Middle frontal gyrus (tissue), 1 donor: ENCODE data around the gene CDC37.

Experiments
- DNase-seq: peaks from one replicate; pipeline ENCODE4 v3.0.0-alpha.2; 2015; ENCODE audit warnings: low spot score; ENCODE audit errors: extremely low spot score

Gene CDC37

DNA sequence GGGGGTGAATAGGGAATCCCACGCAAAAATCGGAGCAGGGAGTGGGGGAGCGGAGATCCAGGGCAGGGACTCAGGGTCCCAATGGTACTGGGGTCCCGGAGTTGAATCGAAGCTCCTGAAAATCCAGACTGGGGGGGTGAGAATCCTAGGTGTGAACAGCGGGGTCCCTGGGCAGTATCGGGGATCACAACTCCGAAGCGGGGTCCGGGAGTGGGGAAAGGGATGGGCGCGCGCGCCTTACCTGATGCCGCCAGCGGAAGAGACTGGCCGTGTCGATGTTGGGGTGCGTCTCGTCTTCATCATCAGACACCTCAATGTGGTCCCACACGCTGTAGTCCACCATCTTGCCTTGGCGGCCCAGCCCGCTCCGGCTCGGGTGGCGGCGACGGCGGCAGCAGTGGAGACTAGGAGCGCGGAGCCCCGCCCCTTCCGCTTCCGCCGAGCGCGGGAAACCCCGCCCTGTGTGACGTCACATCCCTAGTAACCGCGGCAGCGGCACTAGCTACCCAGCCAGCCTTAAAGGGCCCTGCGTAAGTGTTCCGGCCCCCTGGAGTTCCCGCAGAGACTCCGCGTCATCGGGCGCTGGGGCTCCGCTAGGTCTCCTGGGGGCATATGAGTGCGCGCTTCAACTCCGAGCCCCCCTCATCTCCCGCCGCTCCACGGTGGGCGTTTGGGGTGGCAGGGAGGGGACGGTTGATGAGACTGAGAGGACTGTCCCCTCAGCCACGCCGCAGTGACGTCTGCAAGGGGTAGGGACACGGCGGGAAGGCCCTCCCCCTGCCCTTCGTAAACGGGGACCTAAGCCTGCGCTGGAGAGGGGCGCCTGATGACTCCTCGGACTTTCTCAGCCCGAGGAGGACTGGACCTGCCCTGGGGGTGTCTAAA, at the start of gene CDC37:
Gene CDC37 (minus strand): TSS at position 406 of the 885 bp plus-strand sequence. CDS start 63 bp downstream, at position 343.
- peak; percentile 90 for DNase-seq

DNA sequence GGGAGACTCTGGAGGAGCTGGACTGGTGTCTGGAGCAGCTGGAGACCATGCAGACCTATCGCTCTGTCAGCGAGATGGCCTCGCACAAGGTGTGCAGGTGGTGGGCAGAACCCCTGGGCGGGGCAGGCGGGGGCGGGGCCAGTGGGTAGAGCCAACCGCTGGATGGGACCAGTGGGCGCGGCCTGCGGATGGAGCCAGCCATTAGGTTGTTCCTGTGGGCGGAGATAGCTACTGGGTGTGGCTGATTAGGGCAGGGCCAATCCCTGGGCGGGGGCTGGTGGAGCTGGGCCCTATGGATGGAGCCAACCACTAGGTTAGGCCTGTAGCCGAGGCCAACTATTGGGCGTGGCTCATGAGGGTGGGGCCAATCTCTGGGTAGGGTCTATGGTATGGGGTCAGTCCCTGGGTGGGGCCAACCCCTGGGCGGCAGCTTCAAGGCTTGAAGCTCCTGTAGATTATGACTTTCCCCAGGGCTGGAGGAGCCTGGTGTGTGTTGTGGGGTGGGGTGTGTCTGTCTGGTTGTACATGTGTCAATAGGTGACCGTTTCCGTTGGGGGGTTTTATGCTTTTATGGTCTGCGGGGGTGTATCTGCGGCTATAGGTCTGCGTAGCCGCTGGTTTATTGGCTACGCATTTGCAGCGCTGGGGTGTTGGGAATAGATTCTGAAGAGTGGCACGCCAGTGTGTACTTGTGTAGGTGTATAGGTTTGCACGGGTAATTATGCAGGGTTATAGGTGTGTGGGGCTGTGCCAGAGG, 47.7 kb upstream of the CDC37 start:
- DNase-seq, result no peak

DNA sequence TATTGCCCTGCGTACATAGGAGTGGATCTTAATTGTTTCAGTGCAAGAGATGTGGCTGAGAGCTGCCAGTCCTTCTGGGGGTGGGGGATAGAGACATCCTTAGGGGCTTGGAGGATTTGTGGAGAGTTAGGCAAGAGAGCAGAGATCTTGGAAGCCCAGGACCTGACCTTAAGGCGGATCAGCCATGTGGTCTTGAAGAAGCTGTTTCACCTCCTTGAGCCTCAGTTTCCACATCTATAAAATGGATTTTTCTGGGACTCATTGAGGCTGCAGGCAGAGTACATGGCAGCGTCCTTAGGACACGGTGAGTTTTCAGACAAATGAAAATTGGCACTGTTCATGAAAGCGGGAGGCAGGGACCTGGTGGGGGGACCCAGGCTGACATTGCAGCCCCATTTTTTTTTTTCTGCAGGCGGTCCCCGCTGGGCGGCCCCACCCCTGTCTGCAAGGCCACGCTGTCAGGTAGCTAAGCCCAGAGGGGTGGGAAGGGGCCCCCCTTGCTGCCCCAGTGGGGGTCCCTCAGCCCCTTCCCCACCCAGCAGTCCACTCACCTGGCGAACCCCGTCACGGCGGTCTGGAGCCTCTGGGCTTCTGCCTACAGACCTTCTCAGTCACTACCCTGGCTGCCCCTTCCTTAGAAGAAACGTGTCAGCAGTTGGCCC, 47.0 kb upstream of the CDC37 start:
- no peak for DNase-seq

DNA sequence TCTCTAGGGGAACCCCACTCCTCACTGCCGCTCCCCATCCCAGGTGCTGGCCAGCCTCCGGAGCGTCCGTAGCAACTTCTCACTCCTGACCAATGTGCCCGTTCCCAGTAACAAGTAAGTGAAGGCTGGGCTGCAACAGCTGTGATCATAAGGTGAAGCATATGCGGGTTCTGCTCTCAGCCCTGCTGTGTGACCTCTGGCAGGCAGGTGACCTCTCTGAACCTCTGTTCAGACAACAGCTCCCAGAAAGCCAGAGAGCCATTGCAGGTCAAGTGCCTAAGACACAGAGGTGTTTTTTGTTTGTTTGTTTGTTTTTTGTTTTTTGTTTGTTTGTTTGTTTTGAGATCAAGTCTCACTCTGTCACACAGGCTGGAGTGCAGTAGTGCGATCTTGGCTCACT, 45.7 kb upstream of the CDC37 start:
- no peak for DNase-seq

DNA sequence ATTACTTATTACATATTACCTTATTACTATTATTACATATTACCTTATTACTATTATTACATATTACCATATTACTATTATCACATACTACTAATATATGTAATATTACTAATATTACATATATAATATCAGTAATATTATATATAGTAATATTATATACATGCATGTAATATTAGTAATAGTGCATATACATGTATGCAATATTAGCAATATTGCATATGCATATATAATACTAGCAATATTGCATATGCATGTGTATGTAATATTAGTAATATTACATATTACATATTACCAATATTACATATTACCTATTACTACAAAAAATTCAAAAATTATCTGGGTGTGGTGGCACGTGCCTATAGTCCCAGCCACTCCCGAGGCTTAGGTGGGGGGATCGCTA, 39.4 kb upstream of the CDC37 start:
- DNase-seq, result no peak

DNA sequence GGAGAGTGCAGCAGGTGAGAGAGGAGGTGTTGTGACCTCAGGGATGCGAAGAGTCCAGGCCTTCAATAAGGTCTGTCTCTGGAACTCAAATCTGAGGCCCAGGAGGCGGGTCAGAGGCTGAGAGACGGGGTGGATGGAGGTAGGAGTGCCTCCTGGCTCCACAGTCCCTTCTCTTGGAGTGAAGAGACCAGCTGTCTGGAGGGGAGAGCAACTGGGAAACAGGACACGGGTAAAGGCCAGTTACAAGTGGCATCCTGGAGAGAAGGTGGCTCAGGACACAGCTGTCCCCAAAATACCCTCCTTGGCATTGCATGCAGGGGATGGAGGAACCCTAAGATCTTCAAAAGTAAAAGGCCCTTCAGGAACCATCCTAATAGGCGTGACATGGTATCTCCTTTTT, 36.2 kb upstream of the CDC37 start:
- DNase-seq, result no peak

DNA sequence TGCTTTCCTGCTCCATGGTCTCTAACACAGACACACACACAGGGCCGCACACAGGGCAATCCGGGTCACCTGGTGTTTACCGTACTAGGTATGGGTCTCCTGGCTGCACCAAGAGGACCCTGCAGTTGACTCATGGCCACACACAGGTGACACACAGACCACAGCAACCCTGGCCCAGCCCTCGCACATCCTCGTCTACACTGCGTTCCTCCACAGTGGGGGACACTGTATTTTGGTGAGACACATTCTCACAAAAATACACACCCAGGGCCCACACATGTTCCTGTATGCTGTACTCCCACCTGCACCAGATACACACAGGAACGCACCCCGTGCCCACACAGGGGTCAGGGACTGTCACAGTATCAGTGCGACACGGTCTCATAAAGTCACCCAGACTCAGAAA, 29.8 kb upstream of the CDC37 start:
- no peak for DNase-seq

DNA sequence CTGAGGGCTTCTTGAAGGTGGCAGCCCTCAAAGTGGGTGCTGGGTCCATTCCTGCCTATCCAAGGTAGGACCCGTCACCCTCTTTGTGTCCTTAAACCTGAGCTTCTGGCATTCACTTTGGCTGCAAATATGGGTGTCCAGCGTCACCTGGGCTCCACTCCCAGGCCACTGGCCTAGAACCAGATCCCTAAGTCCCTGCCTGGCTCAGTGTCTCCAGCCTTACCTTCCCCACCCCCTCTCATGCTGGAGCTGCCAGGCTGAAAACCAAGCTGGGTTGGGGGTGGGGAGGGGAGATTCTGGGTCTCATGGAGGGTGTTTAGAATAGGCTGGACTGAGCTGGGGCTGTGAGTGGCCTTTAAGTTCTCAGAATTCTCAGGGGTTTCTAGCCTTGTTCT, 29.4 kb upstream of the CDC37 start:
- no peak for DNase-seq

DNA sequence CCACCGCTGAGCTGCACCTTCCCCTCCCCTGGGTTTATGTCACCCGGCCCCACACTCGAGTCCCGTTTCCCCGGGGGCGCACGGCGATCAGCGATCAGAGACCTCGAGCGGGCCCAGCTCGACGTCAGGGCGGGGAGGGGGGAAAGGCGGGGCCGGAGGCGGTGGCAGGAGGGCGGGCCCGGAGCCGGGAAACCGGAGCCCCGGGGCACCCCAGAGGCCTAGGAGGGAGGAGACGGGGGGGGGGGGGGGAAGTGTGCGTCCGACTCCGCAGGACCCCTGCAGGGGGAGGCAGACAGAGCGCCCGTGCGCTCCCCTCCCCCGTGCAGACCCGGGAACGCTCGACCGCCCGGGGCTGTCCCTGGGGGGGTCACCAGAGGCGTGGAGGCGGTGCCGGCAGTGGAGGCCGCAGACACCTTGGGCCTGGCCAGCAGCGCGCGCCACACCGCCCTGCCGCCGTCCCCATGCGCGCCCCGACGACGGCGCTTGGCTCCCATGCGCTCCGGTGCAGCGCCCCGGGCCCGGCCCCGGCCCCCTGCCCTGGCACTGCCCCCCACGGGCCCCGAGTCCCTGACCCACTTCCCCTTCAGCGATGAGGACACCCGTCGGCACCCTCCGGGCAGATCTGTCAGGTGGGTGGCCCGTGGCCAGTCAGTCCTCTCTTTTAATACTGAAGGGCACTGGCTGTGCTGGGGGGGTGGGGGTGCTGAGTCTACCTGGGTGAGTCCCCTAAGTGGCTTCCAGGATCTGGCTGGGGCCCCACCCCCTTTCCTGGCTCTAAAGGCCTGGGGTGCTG, 28.8 kb upstream of the CDC37 start:
- no peak for DNase-seq

DNA sequence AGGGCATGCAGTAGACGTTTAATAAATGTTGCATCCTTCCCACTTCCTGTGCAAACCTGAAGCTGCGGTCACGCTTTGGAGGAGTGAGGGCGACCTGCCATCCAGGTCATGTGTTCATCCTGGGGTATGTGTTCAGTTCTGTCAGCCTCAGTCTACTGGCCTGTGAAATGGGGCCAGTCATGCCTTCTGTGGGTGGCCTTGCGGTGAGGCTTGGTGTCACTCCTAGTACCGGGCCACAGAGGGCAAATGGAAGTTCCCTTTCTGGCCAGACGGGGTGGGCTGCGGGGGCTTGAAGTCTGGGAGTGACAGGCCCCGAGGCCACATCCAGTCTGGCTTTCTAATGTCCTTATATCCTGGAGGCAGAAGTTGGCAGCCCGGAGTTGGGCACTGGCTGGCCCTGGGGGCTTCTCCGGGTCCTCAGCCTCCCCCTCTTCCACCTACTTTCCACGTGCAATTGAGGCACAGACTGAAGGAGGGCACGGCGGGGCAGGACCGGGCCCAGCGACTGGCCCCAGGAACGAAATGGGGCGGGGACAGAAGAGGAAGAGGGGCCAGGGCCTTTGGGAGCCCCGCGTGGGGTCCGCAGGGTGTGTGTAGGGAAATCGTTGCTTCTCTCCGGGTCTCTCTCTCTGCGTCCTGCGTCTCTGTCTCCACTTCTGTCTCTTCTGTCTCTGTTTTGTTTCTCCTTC, 28.1 kb upstream of the CDC37 start:
- no peak for DNase-seq

DNA sequence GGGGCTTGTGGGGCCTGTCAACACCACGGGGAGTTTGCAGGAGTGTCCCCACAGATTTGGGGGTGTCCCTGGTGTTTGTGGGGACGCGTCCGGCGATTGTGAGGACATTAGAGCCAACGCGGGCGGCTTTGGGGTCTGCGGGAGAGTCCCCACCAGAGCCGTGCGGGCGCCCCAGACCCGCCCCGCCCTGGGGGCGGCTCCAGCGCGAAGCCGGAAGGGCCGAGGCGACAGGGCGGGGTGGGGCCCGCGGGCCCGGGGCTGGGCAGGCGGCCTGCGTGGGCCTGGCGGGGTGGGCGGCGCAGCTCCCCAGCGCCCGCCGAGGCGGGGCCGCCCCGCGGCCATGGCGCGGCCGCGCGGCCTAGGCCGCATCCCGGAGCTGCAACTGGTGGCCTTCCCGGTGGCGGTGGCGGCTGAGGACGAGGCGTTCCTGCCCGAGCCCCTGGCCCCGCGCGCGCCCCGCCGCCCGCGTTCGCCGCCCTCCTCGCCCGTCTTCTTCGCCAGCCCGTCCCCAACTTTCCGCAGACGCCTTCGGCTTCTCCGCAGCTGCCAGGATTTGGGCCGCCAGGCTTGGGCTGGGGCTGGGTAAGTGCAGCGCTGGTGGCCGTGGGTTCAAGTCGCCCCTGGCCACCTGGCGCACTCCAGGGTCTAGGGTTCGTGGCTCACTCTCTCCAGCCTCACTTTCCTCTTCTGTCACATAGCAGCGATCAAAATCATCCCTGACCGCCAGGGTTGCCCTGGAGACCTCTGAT, 27.3 kb upstream of the CDC37 start:
- no peak for DNase-seq

DNA sequence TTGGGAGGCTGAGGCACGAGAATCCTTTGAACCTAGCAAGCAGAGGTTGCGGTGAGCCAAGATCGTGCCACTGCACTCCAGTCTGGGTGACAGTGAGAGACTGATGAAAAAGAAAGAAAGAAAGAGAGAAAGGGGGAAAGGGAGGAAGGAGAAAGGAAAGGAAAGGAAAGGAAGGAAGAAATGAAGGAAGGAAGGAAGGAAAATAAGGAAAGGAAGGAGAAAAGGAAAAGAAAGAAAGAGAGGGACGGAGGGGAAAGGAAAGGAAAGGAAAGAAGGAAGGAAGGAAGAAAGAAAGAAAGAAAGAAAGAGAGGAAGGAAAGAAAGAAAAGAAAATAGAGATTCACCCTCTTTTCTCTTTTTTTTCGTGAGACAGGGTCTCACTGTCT, 25.6 kb upstream of the CDC37 start:
- DNase-seq, result no peak

DNA sequence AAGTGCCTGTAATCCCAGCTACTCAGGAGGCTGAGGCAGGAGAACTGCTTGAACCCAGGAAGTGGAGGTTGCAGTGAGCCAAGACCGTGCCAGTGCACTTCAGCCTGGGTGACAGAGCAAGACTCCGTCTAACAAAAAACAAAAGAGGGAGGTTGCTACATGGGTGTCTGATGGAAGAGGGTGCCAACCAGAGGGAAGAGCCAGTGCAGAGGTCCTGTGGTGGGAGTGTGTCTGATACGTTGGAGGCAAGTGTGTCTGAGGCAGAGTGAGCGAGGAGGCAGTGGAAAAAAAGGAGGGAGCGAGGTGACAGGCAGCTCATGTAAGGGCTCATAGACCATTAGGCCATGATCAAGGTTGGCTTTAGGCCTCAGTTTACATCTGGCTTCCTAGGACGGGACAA, 23.8 kb upstream of the CDC37 start:
- no peak for DNase-seq

DNA sequence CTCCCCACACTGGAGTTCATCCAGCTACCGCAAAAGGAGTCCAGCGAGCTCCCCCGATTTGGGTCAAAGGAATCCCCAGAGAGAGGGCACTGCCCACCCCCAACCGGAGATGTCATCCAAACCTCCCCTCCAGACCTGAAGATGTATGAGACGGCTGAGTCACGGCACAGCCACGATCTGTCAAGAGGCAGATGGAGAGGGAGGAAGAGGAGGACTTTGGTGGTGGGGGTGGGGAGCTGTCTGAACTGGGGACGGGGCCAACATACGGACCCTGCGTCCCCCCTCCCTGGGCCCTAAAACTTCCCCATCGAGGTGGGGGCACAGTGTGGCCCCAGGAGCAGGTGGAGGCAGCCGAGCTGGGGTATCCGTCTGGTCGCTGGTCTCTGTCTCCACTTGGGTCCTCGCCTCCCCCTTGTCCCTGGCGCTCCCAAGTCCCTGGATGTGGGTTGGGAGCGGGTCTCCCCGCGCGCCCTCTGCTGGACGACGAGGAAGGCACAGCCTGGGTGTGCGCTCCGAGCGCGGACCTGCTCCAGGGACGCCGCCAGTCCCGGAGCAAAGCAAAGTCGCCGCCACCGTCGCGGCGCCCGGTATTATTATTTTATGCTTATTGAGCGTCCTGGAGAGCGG, 20.8 kb upstream of the CDC37 start:
- DNase-seq, result peak; percentile 58

DNA sequence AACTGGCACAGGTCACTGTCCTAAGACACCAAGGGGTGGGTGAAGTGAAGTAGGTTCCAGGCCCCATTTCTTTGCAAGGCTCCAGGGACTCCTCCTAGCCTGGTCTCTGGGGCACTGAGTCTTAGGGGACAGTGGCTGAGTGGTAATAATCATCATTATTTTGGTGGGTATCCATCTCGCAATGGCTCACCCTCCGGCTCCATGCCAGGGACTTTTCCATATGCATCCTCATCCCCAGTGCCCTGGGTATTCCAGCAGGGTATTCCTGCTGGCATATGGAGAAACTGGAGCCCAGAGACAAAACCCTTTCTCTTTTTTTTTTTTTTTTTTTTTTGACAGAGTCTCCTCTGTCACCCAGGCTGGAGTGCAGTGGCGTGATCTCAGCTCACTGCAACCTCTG, 19.5 kb upstream of the CDC37 start:
- DNase-seq, result no peak

DNA sequence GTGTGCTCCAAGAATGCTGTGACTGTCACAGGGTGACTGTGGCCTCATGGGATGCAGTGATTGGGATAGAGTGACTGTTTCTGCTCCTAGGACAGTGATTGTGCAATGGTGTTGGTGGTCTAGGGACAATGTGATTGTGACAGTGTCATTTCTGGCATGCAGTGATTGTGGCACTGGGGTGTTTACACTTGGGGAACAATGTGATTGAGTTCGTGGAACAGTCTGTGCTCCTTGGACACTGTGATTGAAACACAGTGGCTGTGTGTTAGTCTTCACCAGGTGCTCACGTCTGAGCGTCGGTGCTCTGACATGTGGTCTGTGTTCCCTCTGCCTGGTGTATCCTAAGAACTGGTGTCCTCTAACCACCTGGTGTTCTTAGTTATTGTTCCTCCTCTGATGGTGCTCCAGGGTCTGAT, 18.7 kb upstream of the CDC37 start:
- DNase-seq, result no peak

DNA sequence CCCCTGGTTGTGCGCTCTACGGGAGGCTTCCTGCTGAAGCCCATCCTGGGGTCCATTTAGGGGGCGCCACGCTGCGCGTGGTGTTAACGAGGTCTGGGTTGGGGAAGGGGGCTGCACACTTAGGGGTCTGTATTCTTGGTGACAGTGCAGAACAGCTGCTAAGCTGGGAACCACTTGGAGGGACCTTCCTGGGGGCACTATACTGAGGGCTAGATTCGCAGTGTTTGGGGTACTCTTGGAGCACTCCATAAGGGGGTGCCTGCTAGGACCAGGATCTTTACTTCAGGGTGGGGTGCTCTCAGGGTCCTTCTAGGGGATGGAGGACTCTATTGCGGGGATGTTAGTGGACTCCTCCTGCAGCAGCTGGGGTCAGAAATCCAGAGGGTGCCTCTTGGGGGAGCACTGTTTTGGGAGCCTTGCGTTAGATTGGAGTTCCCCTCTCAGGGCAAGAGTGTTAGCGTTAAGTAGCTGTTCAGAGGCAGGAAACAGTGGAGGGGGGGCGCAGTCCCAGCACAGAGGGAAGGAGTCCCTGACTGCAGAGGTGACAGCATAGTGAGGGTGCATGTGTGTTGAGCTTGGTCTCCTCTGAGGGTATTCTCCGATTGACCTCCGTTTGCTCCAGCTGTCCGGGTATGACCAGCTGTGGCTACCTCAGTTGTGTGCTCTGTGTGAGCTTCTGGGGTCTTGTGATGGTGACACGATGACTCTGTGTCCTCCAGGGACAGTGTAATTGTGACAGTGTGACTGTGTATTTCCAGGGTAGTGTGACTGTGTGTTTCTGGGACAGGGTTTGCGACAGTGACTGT, 18.1 kb upstream of the CDC37 start:
- no peak for DNase-seq

DNA sequence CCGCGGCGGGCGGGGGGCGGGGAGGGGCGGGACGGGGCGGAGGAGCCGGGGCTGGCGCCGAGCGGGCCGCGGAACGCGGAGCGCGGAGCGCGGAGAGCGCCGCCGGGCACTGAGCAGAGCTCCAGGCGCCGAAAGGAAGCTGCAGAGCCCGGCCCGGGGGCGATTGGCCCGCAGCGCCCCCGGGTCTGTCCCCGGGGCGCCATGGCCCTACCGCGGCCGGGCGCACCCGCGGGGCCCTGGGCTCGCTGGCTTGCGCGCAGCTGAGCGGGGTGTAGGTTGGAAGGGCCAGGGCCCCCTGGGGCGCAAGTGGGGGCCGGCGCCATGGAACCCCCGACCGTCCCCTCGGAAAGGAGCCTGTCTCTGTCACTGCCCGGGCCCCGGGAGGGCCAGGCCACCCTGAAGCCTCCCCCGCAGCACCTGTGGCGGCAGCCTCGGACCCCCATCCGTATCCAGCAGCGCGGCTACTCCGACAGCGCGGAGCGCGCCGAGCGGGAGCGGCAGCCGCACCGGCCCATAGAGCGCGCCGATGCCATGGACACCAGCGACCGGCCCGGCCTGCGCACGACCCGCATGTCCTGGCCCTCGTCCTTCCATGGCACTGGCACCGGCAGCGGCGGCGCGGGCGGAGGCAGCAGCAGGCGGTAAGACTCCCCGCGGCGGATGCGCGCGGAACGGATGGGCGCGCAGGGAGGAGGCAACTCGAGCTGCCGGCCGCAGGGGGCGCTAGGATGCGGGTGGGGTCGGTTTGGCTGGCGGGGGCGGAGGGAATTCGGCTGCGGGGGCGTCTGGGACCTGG, 17.3 kb upstream of the CDC37 start, which contains the start of gene PDE4A:
Gene PDE4A (plus strand): TSS at position 95 of the 796 bp plus-strand sequence. CDS start 227 bp downstream, at position 322.
- no peak for DNase-seq
